Activated B cell treated with CpG ODN at 0.5 μM for 24 hours (primary cell): ENCODE results near the gene OBSL1. TPM values are rescaled to one million over a fixed set of nuclear protein-coding genes. Genes with fewer than 3 reads are reported as not detected.

ENCODE experiments used
- ATAC-seq: fragments of 200-7000 bp; cut with Tn5 transposase; one replicate; pipeline ENCODE4 v1.10.0; 2021; ENCODE audit warnings: low read depth, mild to moderate bottlenecking, moderate library complexity
- CTCF ChIA-PET: fragments of 350-600 bp; sonication (Branson Sonifier 250); formaldehyde crosslinking; loops from one replicate; lab custom pipeline; 2021; ENCODE audit warnings: antibody characterized with exemption; lab: Charles Lee
- POLR2A ChIA-PET: fragments of 350-600 bp; sonication (Branson Sonifier 250); formaldehyde crosslinking; loops from one replicate; lab custom pipeline; 2021; ENCODE audit warnings: antibody characterized with exemption; lab: Charles Lee
- DNase-seq: peaks from one replicate; pipeline ENCODE4 v3.0.0; 2022
- H3K27ac Mint-ChIP-seq: one replicate; pipeline ENCODE4 v1.8.0; 2020; ENCODE audit warnings: mixed read lengths
- H3K27me3 Mint-ChIP-seq: one replicate; pipeline ENCODE4 v1.8.0; 2021; ENCODE audit warnings: mixed read lengths
- H3K36me3 Mint-ChIP-seq: one replicate; pipeline ENCODE4 v1.8.0; 2021; ENCODE audit warnings: low read depth, mixed read lengths
- H3K4me1 Mint-ChIP-seq: one replicate; pipeline ENCODE4 v1.8.0; 2021; ENCODE audit warnings: mixed read lengths
- H3K4me3 Mint-ChIP-seq: one replicate; pipeline ENCODE4 v1.8.0; 2020; ENCODE audit warnings: mild to moderate bottlenecking, mixed read lengths
- H3K9me3 Mint-ChIP-seq: one replicate; pipeline ENCODE4 v1.8.0; 2020; ENCODE audit warnings: mixed read lengths
- CTCF ChIP-seq: fragments of 200-600 bp; IDR thresholded peaks from one replicate; pipeline ENCODE4 v1.8.0; 2022; ENCODE audit warnings: antibody characterized with exemption, mild to moderate bottlenecking
- intact Hi-C: fragments of 100-400 bp; cut with micrococcal nuclease; formaldehyde crosslinking; loops from one replicate; pipeline ENCODE4 v1.15.1; 2024
- total RNA-seq: library from RNA; stranded (reverse); gene quantifications from 2 replicates; pipeline ENCODE4 v1.2.3, GENCODE V29; 2022

OBSL1 gene
- total RNA-seq, 1 donor from 2014 or later = not detected

GRCh38 chr2:219596954-219597551, 25.7 kb upstream of the OBSL1 start:
- peaks cover 26% of the 10 kb centered on the region for H3K36me3 Mint-ChIP-seq
- intact Hi-C loops = loop anchor here (1.0 to 5.0 kb wide), 7 partner anchors 45 to 420 kb away; partner anchors contain the start of genes CHPF, CNPPD1, DNPEP and GMPPA
- TF ChIP-seq CTCF = no peak
- DNase-seq (no peak), ATAC-seq (no peak)
- POLR2A ChIA-PET = interaction anchor here (0.8 to 2.3 kb wide), 6 partner anchors 18 to 319 kb away, joined by 3 to 14 read pairs (median 4); partner anchors contain the start of genes CHPF, DNPEP and TMEM198
- H3K9me3 Mint-ChIP-seq = no peaks in the 10 kb centered on the region
- H3K27me3 Mint-ChIP-seq = peaks cover 15% of the 10 kb centered on the region
- peak overlapping the region; percentile 97 for H3K27ac Mint-ChIP-seq
- peak overlapping the region; percentile 96 for H3K4me3 Mint-ChIP-seq
- CTCF ChIA-PET = interaction anchor here (1.1 to 1.7 kb wide), 3 partner anchors 37 to 101 kb away, joined by 3 to 4 read pairs (median 3); partner anchors contain the start of gene CHPF
- peaks cover 23% of the 10 kb centered on the region for H3K4me1 Mint-ChIP-seq

GRCh38 chr2:219595256-219595655, 23.9 kb upstream of the OBSL1 start:
- Mint-ChIP-seq H3K36me3 (peaks cover 11% of the 10 kb centered on the region), H3K27me3 (peaks cover 20% of the 10 kb centered on the region), H3K27ac (no peak overlapping the region), H3K4me3 (no peak overlapping the region), H3K4me1 (peaks cover 23% of the 10 kb centered on the region), H3K9me3 (no peaks in the 10 kb centered on the region)
- no peak for ATAC-seq
- intact Hi-C loops = loop anchor here (5.0 kb wide), 1 partner anchor 418 kb away; the partner anchor contains the start of genes CNPPD1 and RETREG2
- ChIA-PET CTCF (no interaction called here), POLR2A (no interaction called here)
- no peak for TF ChIP-seq CTCF
- no peak for DNase-seq

GRCh38 chr2:219593154-219593553, 21.8 kb upstream of the OBSL1 start:
- no peak for DNase-seq
- Mint-ChIP-seq H3K4me3 (no peak overlapping the region), H3K36me3 (peaks cover 8% of the 10 kb centered on the region), H3K27ac (no peak overlapping the region), H3K9me3 (no peaks in the 10 kb centered on the region), H3K27me3 (peaks cover 29% of the 10 kb centered on the region), H3K4me1 (peaks cover 12% of the 10 kb centered on the region)
- intact Hi-C loops = no loop called here
- POLR2A ChIA-PET = no interaction called here
- ATAC-seq = no peak
- no peak for TF ChIP-seq CTCF
- CTCF ChIA-PET = no interaction called here

- ChIA-PET POLR2A (no interaction called here), CTCF (no interaction called here)
- intact Hi-C loops = no loop called here
- DNase-seq = no peak
- no peak overlapping the region for H3K27ac Mint-ChIP-seq
- H3K4me1 Mint-ChIP-seq = peaks cover 9% of the 10 kb centered on the region
- no peaks in the 10 kb centered on the region for H3K9me3 Mint-ChIP-seq
- peaks cover 29% of the 10 kb centered on the region for H3K27me3 Mint-ChIP-seq
- no peak overlapping the region for H3K4me3 Mint-ChIP-seq
- no peak for TF ChIP-seq CTCF
- no peak for ATAC-seq
- H3K36me3 Mint-ChIP-seq = peaks cover 4% of the 10 kb centered on the region
Measured at GRCh38 chr2:219592736-219593135, 21.4 kb upstream of the OBSL1 start.

GRCh38 chr2:219591091-219591490, 19.8 kb upstream of the OBSL1 start:
- ChIA-PET CTCF (no interaction called here), POLR2A (no interaction called here)
- Mint-ChIP-seq H3K9me3 (no peaks in the 10 kb centered on the region), H3K27me3 (peaks cover 32% of the 10 kb centered on the region), H3K36me3 (no peaks in the 10 kb centered on the region), H3K27ac (no peak overlapping the region), H3K4me1 (no peaks in the 10 kb centered on the region), H3K4me3 (no peak overlapping the region)
- ATAC-seq (no peak), DNase-seq (no peak)
- no peak for TF ChIP-seq CTCF
- intact Hi-C loops = no loop called here
